ENCODE data around the gene FOXP4. TPM values are rescaled to one million over a fixed set of nuclear protein-coding genes. Genes with fewer than 3 reads are reported as not detected.
A peak's percentile ranks its signal among the peaks of the same experiment; 100 is the strongest.

The FOXP4 gene
- total RNA-seq, 1 experiment from 2014 or later: 10.7 TPM

GRCh38 chr6:41596807-41597206 lies 50.6 kb downstream of the FOXP4 start:
- Histone ChIP-seq H3K27me3 (ENCODE audit: control insufficient read depth, insufficient read depth, low read length) (no peaks in the 10 kb centered on the region; the same call in 1 of the 2 replicates), H3K4me3 (ENCODE audit: insufficient read depth, low read depth, low read length) (no peak overlapping the region), H3K36me3 (replicated peaks; ENCODE audit: control insufficient read depth, insufficient read depth, low read length) (no peaks in the 10 kb centered on the region)
- DNase-seq: no peak

DNA sequence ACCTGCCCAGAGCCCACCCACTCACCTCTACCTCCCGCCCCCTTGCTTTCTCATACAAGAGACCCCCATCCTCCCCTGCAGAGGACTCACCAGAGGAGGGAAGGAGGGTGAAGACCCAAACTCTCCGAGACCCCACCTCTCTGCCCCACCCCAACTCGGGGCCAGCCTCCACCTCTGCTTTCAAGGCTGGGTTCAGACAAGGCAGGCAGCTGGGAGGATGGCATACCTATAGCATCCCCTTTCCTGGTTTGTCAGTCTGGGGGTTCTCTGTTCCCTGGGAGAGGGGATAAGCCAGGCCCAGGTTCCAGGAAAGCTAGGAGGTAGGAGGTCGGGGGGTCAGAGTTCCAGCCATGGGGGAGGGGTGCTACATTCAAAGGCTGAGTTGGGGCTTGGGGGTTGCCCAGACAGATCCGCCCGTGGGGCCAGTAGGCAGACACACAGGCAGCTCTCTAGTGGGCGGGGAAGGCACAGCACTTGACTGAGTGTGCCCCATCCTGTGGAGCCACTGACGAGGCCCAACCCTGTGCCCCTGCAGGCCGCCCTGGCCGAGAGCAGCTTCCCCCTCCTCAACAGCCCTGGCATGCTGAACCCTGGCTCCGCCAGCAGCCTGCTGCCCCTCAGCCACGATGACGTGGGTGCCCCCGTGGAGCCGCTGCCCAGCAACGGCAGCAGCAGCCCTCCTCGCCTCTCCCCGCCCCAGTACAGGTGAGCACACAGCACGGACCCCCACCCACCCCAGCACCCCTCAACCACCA lies 51.2 kb downstream of the FOXP4 start:
- Histone ChIP-seq H3K36me3 (replicated peaks; ENCODE audit: control insufficient read depth, insufficient read depth, low read length) (no peaks in the 10 kb centered on the region), H3K27me3 (ENCODE audit: control insufficient read depth, insufficient read depth, low read length) (no peaks in the 10 kb centered on the region; the same call in 1 of the 2 replicates), H3K4me3 (ENCODE audit: insufficient read depth, low read depth, low read length) (no peak overlapping the region)
- no peak for DNase-seq

DNA sequence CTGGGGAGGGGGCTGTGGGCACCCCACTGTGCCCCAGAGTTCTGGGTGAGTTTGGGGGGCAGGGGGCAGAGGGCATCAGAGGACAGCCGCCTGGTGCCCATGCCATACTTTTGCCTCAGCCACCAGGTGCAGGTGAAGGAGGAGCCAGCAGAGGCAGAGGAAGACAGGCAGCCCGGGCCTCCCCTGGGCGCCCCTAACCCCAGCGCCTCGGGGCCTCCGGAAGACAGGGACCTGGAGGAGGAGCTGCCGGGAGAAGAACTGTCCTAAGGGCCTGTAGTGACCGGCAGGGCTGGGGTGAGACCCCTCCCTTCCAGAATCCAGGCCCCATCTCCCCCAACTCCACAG lies 52.5 kb downstream of the FOXP4 start:
- Histone ChIP-seq H3K36me3 (replicated peaks; ENCODE audit: control insufficient read depth, insufficient read depth, low read length) (no peaks in the 10 kb centered on the region), H3K4me3 (ENCODE audit: insufficient read depth, low read depth, low read length) (no peak overlapping the region), H3K27me3 (ENCODE audit: control insufficient read depth, insufficient read depth, low read length) (no peaks in the 10 kb centered on the region; the same call in 1 of the 2 replicates)
- DNase-seq: peak; percentile 61

GRCh38 chr6:41599015-41599851 lies 53.1 kb downstream of the FOXP4 start:
- peak; percentile 84 for DNase-seq
- no peaks in the 10 kb centered on the region for H3K36me3 ChIP-seq (replicated peaks; ENCODE audit: control insufficient read depth, insufficient read depth, low read length)
- no peaks in the 10 kb centered on the region; the same call in 1 of the 2 replicates for H3K27me3 ChIP-seq (ENCODE audit: control insufficient read depth, insufficient read depth, low read length)
- H3K4me3 ChIP-seq (ENCODE audit: insufficient read depth, low read depth, low read length): no peak overlapping the region

DNA sequence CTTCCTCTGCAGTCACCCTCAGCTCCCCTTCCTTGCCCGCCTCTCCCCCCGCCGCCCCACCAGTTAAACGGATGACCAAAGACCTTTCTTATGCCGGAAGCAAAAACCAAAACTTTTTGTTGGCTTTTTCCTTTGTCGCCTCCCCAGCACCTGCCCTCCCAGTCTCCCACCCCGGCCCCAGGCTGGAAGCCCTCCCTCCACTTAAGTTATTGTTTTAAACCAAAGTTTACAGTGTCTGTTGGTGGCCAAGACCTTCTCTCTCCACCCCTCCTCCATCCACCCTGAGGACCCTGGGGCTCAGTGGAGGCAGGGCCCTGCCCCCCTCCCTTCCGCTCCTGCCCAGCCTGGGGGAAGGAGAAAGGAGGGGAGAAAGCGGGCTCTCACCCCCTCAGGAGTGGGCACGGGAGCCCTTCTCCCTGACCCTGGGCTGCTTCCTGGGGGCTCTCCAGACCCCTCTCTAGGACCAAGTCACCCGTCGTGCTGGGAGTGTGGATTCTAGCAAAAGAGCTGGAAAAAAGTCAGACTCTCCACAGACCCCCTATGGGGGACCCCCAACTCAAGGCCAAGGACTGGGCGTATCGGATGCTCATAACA lies 53.8 kb downstream of the FOXP4 start:
- H3K4me3 ChIP-seq (ENCODE audit: insufficient read depth, low read depth, low read length): no peak overlapping the region
- H3K27me3 ChIP-seq (ENCODE audit: control insufficient read depth, insufficient read depth, low read length): no peaks in the 10 kb centered on the region; the same call in 1 of the 2 replicates
- DNase-seq: peak; percentile 67

DNA sequence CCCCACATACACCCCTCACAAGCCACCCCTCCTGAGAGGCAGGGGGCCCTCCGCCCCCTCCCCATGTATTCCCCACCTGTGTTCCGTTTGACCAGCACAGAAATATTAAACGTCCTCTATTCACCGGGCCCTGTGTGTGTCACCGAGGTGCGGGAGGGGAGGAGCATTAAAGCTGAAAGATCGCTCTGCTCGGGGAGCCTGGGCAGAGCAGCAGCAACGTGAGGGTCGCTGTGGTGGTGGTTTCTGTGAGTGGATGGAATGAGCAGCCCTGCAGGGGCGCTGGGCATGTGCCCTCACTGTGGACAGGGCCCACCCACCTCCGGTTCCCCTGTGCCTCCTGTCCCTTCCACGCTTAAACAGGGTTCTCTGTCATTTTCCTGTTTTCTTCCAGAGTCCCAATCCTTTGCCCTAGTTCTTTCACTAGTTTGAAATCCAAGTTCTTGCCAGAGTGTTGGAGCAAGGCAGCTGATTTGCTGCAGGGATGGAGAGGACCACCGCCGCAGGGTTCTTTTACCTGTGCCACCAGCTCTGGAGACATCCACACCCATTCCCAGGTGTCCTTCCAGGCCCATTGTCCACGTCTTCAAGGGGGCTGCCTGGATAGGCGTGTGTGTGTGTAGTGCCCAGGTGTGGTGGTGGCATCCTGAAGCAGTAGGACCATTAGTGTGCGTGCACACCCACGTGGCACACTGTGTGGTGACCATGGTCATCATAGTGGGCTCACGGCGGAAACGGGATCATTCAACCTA lies 54.5 kb downstream of the FOXP4 start:
- Histone ChIP-seq H3K36me3 (replicated peaks; ENCODE audit: control insufficient read depth, insufficient read depth, low read length) (no peaks in the 10 kb centered on the region), H3K4me3 (ENCODE audit: insufficient read depth, low read depth, low read length) (no peak overlapping the region), H3K27me3 (ENCODE audit: control insufficient read depth, insufficient read depth, low read length) (no peaks in the 10 kb centered on the region; the same call in 1 of the 2 replicates)
- DNase-seq: no peak

More for the DNA sequence above, 53.8 kb downstream of the FOXP4 start:
- no peaks in the 10 kb centered on the region for H3K36me3 ChIP-seq (replicated peaks; ENCODE audit: control insufficient read depth, insufficient read depth, low read length)

GRCh38 chr6:41601248-41601549 lies 55.0 kb downstream of the FOXP4 start:
- Histone ChIP-seq H3K4me3 (ENCODE audit: insufficient read depth, low read depth, low read length) (no peak overlapping the region), H3K36me3 (replicated peaks; ENCODE audit: control insufficient read depth, insufficient read depth, low read length) (no peaks in the 10 kb centered on the region), H3K27me3 (ENCODE audit: control insufficient read depth, insufficient read depth, low read length) (no peaks in the 10 kb centered on the region; the same call in 1 of the 2 replicates)
- DNase-seq: no peak

- no peaks in the 10 kb centered on the region; the same call in 1 of the 2 replicates for H3K27me3 ChIP-seq (ENCODE audit: control insufficient read depth, insufficient read depth, low read length)
- no peak overlapping the region for H3K4me3 ChIP-seq (ENCODE audit: insufficient read depth, low read depth, low read length)
- H3K36me3 ChIP-seq (replicated peaks; ENCODE audit: control insufficient read depth, insufficient read depth, low read length): no peaks in the 10 kb centered on the region
- DNase-seq: no peak
These were observed 56.2 kb downstream of the FOXP4 start for GRCh38 chr6:41602422-41602743.

- Histone ChIP-seq H3K36me3 (replicated peaks; ENCODE audit: control insufficient read depth, insufficient read depth, low read length) (no peaks in the 10 kb centered on the region), H3K27me3 (ENCODE audit: control insufficient read depth, insufficient read depth, low read length) (no peaks in the 10 kb centered on the region; the same call in 1 of the 2 replicates), H3K4me3 (ENCODE audit: insufficient read depth, low read depth, low read length) (peak overlapping the region; percentile 33)
- DNase-seq: peak; percentile 91
These were observed 56.9 kb downstream of the FOXP4 start for GRCh38 chr6:41602864-41603608.

GRCh38 chr6:41604006-41604405 lies 57.8 kb downstream of the FOXP4 start:
- H3K27me3 ChIP-seq (ENCODE audit: control insufficient read depth, insufficient read depth, low read length): no peaks in the 10 kb centered on the region; the same call in 1 of the 2 replicates
- DNase-seq: no peak
- no peak overlapping the region for H3K4me3 ChIP-seq (ENCODE audit: insufficient read depth, low read depth, low read length)
- H3K36me3 ChIP-seq (replicated peaks; ENCODE audit: control insufficient read depth, insufficient read depth, low read length): no peaks in the 10 kb centered on the region

DNA sequence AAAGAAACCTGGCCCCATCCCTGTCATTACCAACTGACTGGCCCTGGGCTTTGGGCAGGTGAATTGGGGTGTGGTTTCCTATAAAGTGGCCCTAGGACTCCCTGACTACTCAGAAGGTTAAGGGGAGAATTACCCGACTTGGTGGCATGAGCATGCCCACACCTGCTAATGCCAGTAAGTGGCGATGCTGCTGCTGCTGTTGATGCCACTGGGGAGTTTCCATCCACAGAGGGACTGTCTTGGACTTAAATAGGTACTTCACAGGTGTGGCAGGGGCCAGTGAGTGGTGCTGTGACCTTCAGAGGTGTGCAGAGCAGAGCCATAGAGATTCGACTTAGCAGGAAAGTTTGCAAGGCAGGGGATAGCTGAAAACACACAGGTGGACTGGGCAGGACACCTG lies 59.5 kb downstream of the FOXP4 start:
- Histone ChIP-seq H3K36me3 (replicated peaks; ENCODE audit: control insufficient read depth, insufficient read depth, low read length) (no peaks in the 10 kb centered on the region), H3K27me3 (ENCODE audit: control insufficient read depth, insufficient read depth, low read length) (no peaks in the 10 kb centered on the region; the same call in 1 of the 2 replicates), H3K4me3 (ENCODE audit: insufficient read depth, low read depth, low read length) (no peak overlapping the region)
- no peak for DNase-seq

DNA sequence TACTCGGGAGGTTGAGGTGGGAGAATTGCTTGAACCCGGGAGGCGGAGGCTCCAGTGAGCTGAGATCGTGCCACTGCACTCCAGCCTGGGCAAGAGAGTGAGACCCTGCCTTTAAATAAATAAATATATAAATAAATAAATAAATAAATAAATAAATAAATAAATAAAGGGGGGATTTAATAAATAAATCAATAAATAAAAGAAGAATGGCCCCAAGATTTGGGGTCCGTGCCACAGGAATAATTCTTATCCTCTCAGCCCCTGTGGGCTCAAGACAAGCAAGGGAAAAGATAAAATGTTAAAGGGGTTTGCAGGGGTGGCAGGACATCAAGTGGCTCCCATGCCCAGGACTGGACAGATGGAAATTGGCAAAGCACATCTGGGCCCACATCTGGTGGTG lies 60.9 kb downstream of the FOXP4 start:
- H3K4me3 ChIP-seq (ENCODE audit: insufficient read depth, low read depth, low read length): no peak overlapping the region
- no peak for DNase-seq
- H3K36me3 ChIP-seq (replicated peaks; ENCODE audit: control insufficient read depth, insufficient read depth, low read length): no peaks in the 10 kb centered on the region
- H3K27me3 ChIP-seq (ENCODE audit: control insufficient read depth, insufficient read depth, low read length): no peaks in the 10 kb centered on the region

DNA sequence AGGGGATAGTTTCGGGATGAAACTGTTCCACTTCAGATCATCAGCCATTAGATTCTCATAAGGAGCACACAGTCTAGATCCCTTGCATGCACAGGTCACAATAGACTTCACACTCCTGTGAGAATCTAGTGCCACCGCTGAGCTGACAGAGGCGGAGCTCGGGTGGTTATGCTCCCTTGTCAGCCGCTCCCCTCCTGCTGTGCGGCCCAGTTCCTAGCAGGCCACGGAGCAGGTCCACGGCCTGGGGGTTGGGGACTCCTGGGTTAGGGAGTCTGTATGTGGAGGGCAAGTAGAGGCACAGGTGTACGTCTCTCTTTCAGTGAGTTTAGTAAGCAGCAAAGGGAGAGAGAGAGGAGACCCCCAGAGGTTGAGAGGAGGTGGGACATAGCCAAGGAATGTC lies 61.6 kb downstream of the FOXP4 start:
- Histone ChIP-seq H3K36me3 (replicated peaks; ENCODE audit: control insufficient read depth, insufficient read depth, low read length) (no peaks in the 10 kb centered on the region), H3K27me3 (ENCODE audit: control insufficient read depth, insufficient read depth, low read length) (no peaks in the 10 kb centered on the region), H3K4me3 (ENCODE audit: insufficient read depth, low read depth, low read length) (no peak overlapping the region)
- no peak for DNase-seq

Data from H7 (cell line).